KOPT-K1 (cell line): ENCODE measurements around the gene GSN.

Experiments
- H3K27ac ChIP-seq: fragments of 200-600 bp; sonication (generic); 2 replicates; pipeline ENCODE4 v1.5.1; 2016; ENCODE audit warnings: antibody characterized with exemption, mild to moderate bottlenecking, low read depth, low read length; ENCODE audit not compliant: poor library complexity, severe bottlenecking
- H3K36me3 ChIP-seq: fragments of 200-600 bp; sonication (generic); 2 replicates; pipeline ENCODE4 v1.5.1; 2017; ENCODE audit warnings: antibody characterized with exemption, mild to moderate bottlenecking, low read length, moderate library complexity; ENCODE audit not compliant: insufficient read depth
- H3K9me3 ChIP-seq: fragments of 200-600 bp; sonication (generic); 2 replicates; pipeline ENCODE4 v1.5.1; 2017; ENCODE audit warnings: antibody characterized with exemption, low read length, mild to moderate bottlenecking; ENCODE audit not compliant: insufficient read depth, poor library complexity, severe bottlenecking

The GSN gene

GRCh38 chr9:121340676-121341392, 72.9 kb downstream of the GSN start:
- Histone ChIP-seq H3K9me3 (no peaks in the 10 kb centered on the region), H3K27ac (no peak overlapping the region), H3K36me3 (peaks cover 6% of the 10 kb centered on the region; the same call in 1 of the 2 replicates)

DNA sequence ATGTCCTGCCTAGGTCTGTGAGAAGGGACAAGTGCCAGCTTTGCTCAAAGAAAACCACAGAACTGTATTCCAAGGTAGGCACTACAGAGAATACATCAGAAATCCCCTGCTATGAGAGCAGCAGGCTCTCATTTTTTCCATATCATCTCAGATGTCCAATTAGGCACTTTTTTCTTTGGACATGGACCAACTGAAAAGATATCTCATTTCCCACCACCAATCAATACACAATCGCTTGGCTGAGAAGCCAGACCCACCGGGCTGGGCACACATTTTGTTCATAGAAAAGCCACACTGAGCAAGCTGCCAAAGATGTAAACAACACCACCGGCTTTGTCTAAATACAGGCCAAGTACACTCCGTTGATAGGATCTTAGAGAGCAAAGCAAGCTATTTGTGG, 76.2 kb downstream of the GSN start:
- H3K27ac ChIP-seq, result no peak overlapping the region
- H3K36me3 ChIP-seq, result peaks cover 26% of the 10 kb centered on the region; the same call in 1 of the 2 replicates
- no peaks in the 10 kb centered on the region for H3K9me3 ChIP-seq

GRCh38 chr9:121345070-121345469, 77.1 kb downstream of the GSN start:
- Histone ChIP-seq H3K27ac (no peak overlapping the region), H3K9me3 (no peaks in the 10 kb centered on the region)

GRCh38 chr9:121348221-121348620, 80.3 kb downstream of the GSN start:
- Histone ChIP-seq H3K27ac (no peak overlapping the region), H3K9me3 (no peaks in the 10 kb centered on the region), H3K36me3 (peaks cover 38% of the 10 kb centered on the region; the same call in 1 of the 2 replicates)

More at GRCh38 chr9:121345070-121345469, 77.1 kb downstream of the GSN start:
- H3K36me3 ChIP-seq, result peaks cover 26% of the 10 kb centered on the region; the same call in 1 of the 2 replicates

DNA sequence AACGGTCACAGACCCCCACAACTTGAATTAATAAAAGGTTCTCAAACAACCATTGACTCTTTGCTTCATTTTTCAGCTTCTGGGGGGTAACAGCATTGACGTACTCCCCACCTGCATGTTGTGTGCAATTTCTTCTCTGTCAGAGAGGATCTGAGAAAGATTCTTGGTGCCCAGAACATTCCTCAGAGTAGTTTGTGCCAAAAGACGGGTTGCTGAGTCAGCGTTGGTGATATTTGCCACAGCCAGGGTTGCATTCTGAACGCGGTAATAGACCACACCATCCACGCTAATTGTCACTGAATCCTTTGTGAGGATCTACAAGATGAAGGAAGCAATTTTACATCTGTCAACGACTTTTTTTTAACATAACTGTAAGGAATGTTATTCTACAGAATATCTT, 81.0 kb downstream of the GSN start:
- peaks cover 43% of the 10 kb centered on the region; the same call in 1 of the 2 replicates for H3K36me3 ChIP-seq

DNA sequence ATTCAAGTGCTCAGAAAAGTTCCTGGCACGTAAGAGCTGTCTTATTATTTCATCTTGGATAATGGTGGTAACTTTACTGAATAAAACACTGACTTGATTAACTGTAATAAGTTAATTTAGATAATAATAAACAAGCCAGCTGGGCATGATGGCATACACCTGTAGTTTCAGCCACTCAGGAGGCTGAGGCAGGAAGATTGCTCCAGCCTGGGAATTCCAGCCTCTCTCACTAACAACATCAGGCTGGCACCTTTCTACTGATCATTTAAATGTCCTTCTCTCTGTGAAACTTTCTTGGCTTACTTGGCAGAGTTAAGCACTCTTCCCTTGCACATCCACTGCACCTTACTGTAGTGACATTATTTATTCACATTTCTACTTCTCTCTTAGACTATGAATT, 82.1 kb downstream of the GSN start:
- H3K27ac ChIP-seq, result no peak overlapping the region

More for the DNA sequence above, 81.0 kb downstream of the GSN start:
- Histone ChIP-seq H3K9me3 (no peaks in the 10 kb centered on the region), H3K27ac (no peak overlapping the region)

DNA sequence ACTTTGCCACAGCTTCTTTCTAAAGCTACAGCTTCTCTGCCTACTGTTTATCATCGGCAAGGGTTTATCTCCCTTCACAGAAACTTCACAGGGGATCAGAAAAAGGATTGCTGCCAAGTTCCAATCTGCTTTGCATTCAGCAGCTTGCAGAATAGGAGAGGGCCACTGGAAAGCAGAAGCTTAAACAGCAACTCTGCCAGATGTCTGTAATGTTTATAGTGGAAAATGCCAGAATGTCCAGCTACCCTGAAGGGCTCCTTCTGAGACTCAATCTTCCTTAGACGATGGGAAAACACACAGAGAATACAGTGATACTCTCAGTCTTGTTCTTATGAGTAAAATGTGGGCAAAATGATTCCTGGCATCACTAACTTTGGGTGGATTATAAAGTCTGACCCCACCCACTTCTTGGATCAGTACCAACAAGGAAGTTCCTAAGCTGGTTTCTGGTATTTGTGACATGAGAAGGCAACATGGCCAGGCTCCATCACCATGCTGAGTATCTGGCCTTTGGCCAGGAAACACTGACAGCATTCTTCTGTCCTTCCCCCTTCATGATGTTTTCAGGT, 83.1 kb downstream of the GSN start:
- peaks cover 44% of the 10 kb centered on the region for H3K36me3 ChIP-seq
- no peak overlapping the region for H3K27ac ChIP-seq
- no peaks in the 10 kb centered on the region for H3K9me3 ChIP-seq

More for the DNA sequence above, 82.1 kb downstream of the GSN start:
- Histone ChIP-seq H3K9me3 (no peaks in the 10 kb centered on the region), H3K36me3 (peaks cover 44% of the 10 kb centered on the region)

DNA sequence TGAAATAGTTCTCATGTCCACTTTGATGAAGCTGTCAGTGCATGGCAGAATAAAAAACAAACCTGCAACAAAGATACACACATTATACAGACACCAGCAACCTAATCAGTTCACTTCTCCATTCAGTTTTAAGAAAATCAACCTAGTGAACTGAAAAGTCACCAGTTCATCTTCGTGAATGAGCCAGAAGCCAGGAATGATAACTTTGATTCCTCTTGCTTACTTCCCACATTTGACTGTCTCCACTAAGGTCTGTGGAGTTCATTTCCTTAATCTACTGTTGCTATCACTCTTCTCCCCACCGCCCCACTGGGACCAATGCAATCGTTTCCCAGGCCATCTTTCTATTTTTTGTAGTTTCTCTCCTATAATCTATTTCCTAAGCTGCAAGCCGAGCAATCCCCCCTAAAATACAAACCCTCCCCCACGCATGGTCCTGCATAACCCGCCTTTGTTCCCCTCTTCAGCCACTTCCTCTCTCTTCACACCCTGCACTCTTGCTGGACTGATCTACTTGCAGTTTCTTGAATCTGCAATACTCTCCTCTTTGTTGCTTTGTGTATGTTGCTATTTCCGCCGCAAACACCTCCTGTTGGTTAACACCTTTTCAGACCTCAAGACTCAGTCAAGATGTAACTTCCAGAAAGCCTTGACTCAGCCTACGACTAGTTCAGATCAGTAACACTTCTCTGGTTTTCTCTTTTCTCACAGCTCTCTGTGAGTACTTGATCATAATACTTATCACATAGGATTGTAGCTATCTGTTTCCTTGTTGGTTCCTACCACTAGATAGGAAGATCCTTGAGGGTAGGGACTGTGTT, 85.5 kb downstream of the GSN start:
- peaks cover 31% of the 10 kb centered on the region for H3K36me3 ChIP-seq
- H3K27ac ChIP-seq, result no peak overlapping the region
- H3K9me3 ChIP-seq, result no peaks in the 10 kb centered on the region

- H3K9me3 ChIP-seq, result no peaks in the 10 kb centered on the region
- no peak overlapping the region for H3K27ac ChIP-seq
These were observed 86.2 kb downstream of the GSN start for GRCh38 chr9:121354141-121354540.

GRCh38 chr9:121354762-121355161, 86.8 kb downstream of the GSN start:
- Histone ChIP-seq H3K36me3 (peaks cover 25% of the 10 kb centered on the region), H3K9me3 (no peaks in the 10 kb centered on the region), H3K27ac (no peak overlapping the region)

More at GRCh38 chr9:121354141-121354540, 86.2 kb downstream of the GSN start:
- peaks cover 25% of the 10 kb centered on the region for H3K36me3 ChIP-seq

DNA sequence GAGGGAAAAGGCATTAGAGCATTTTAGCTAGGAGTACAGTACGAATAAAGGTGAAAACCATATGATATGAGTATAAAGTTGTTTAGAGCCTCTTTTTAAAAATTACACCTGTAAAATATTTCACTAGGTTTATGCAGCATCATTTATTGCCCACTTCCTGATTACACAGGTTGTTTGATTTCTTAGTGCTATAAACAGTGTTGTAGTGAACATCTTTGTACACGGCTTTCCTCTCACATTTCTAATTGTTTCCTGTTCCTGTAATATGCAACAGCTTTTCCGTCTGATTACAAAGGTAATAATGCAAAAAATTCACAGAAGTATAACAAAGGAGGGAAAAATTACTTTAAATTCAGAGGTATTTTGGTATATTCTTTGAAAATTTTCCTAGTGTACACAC, 89.0 kb downstream of the GSN start:
- no peaks in the 10 kb centered on the region for H3K9me3 ChIP-seq
- no peak overlapping the region for H3K27ac ChIP-seq
- H3K36me3 ChIP-seq, result peaks cover 20% of the 10 kb centered on the region

DNA sequence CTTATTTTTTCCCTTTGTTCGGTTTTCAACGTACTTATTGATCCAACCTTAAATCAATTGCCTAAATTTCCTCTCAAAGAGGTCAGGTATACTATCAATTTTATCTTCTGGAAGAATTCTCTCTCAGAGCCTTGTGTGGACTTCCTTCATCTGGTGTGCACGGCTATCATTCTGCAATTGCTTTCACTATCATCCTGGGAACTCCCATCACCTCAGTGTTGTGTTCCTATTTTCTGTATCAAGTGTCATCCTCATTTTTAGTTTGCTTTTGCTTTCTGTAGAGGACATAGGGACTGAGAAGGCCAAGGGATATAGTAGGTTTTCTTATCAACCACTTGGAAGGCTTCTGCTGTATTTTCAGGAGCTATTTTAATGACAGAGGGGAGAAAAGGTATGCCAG, 90.8 kb downstream of the GSN start:
- H3K36me3 ChIP-seq, result peaks cover 7% of the 10 kb centered on the region
- no peaks in the 10 kb centered on the region for H3K9me3 ChIP-seq
- no peak overlapping the region for H3K27ac ChIP-seq

GRCh38 chr9:121359351-121360294, 91.7 kb downstream of the GSN start:
- no peaks in the 10 kb centered on the region for H3K9me3 ChIP-seq
- no peak overlapping the region for H3K27ac ChIP-seq
- H3K36me3 ChIP-seq, result no peaks in the 10 kb centered on the region

- Histone ChIP-seq H3K27ac (no peak overlapping the region), H3K36me3 (no peaks in the 10 kb centered on the region), H3K9me3 (no peaks in the 10 kb centered on the region)
These were observed 92.8 kb downstream of the GSN start for GRCh38 chr9:121360601-121361374.
